Measurements from ENCODE around the gene RAMAC.

RAMAC gene

DNA sequence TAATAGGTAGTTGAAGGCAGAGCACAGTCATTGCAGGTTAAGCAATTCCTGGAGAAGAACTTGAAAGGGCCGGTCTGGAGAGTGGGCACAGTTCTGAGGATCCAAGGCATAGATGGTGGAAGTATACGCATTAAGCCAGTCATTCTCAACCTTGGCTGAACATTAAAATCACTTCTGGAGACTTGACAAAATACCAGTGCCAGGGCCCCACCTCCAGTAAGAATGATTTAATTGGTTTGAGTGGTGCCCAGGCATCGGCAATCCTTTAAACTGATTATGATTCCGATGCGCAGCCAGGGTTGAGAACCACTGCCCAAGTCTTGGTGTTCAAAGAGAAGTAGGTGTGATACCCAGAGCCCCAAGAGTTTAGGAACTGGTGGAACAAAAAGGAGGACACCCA, 26.6 kb upstream of the RAMAC start:
- TF ChIP-seq TAF1 (IDR thresholded peaks at IDR 0.05; ENCODE audit: low read depth), result no peak
- TF ChIP-seq FOXM1 (IDR thresholded peaks at IDR 0.05; ENCODE audit: borderline replicate concordance, low read depth), result no peak
- TF ChIP-seq ZBTB7A (IDR thresholded peaks at IDR 0.05; ENCODE audit: low read depth), result no peak
- TF ChIP-seq TCF12 (IDR thresholded peaks at IDR 0.05; ENCODE audit: low read depth), result no peak
- TF ChIP-seq, protein P1, sequence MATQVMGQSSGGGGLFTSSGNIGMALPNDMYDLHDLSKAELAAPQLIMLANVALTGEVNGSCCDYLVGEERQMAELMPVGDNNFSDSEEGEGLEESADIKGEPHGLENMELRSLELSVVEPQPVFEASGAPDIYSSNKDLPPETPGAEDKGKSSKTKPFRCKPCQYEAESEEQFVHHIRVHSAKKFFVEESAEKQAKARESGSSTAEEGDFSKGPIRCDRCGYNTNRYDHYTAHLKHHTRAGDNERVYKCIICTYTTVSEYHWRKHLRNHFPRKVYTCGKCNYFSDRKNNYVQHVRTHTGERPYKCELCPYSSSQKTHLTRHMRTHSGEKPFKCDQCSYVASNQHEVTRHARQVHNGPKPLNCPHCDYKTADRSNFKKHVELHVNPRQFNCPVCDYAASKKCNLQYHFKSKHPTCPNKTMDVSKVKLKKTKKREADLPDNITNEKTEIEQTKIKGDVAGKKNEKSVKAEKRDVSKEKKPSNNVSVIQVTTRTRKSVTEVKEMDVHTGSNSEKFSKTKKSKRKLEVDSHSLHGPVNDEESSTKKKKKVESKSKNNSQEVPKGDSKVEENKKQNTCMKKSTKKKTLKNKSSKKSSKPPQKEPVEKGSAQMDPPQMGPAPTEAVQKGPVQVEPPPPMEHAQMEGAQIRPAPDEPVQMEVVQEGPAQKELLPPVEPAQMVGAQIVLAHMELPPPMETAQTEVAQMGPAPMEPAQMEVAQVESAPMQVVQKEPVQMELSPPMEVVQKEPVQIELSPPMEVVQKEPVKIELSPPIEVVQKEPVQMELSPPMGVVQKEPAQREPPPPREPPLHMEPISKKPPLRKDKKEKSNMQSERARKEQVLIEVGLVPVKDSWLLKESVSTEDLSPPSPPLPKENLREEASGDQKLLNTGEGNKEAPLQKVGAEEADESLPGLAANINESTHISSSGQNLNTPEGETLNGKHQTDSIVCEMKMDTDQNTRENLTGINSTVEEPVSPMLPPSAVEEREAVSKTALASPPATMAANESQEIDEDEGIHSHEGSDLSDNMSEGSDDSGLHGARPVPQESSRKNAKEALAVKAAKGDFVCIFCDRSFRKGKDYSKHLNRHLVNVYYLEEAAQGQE (IDR thresholded peaks at IDR 0.05; ENCODE audit: low read depth), result no peak
- no peak for TF ChIP-seq CREB1 (IDR thresholded peaks at IDR 0.05; ENCODE audit: low read depth)
- TF ChIP-seq EGR1 (IDR thresholded peaks at IDR 0.05), result no peak
- no peak for TF ChIP-seq TEAD4 (IDR thresholded peaks at IDR 0.05)
- TF ChIP-seq YY1 (IDR thresholded peaks at IDR 0.05; ENCODE audit: low read depth), result no peak
- no peak for TF ChIP-seq CEBPB (IDR thresholded peaks at IDR 0.05)
- TF ChIP-seq, protein P2, sequence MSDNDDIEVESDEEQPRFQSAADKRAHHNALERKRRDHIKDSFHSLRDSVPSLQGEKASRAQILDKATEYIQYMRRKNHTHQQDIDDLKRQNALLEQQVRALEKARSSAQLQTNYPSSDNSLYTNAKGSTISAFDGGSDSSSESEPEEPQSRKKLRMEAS (IDR thresholded peaks at IDR 0.05), result no peak
- TF ChIP-seq, protein P3, sequence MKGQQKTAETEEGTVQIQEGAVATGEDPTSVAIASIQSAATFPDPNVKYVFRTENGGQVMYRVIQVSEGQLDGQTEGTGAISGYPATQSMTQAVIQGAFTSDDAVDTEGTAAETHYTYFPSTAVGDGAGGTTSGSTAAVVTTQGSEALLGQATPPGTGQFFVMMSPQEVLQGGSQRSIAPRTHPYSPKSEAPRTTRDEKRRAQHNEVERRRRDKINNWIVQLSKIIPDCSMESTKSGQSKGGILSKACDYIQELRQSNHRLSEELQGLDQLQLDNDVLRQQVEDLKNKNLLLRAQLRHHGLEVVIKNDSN (IDR thresholded peaks at IDR 0.05), result no peak
- no peak for TF ChIP-seq EP300 (IDR thresholded peaks at IDR 0.05; ENCODE audit: borderline replicate concordance)
- no peak for TF ChIP-seq NFIC (IDR thresholded peaks at IDR 0.05)
- TF ChIP-seq RAD21 (IDR thresholded peaks at IDR 0.05; ENCODE audit: low read depth), result no peak

DNA sequence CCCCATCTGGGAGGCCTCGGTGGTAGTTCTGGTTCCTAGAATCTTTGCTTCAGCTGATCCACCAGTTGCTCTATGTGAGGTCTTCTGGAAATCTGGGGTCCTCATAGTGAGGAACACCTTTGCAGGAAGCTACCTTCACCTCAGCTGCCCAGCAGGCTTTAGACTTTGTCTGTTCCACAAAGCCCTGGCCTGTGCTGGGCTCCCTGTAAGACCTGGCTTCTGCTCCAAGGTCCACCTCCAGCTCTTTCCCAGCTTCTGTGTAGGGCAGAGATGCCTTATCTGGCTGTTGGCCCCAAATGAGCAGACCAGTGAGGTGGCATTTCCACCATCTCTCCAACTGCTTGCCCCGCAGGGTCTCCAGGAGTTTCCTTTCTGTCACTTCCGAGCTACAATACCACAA, 25.2 kb upstream of the RAMAC start:
- TF ChIP-seq YY1 (IDR thresholded peaks at IDR 0.05; ENCODE audit: low read depth) (no peak), EP300 (IDR thresholded peaks at IDR 0.05; ENCODE audit: borderline replicate concordance) (no peak), CREB1 (IDR thresholded peaks at IDR 0.05; ENCODE audit: low read depth) (no peak), TCF12 (IDR thresholded peaks at IDR 0.05; ENCODE audit: low read depth) (no peak), NFIC (IDR thresholded peaks at IDR 0.05) (no peak), FOXM1 (IDR thresholded peaks at IDR 0.05; ENCODE audit: borderline replicate concordance, low read depth) (no peak)
- TF ChIP-seq, protein P3 (IDR thresholded peaks at IDR 0.05), result no peak

DNA sequence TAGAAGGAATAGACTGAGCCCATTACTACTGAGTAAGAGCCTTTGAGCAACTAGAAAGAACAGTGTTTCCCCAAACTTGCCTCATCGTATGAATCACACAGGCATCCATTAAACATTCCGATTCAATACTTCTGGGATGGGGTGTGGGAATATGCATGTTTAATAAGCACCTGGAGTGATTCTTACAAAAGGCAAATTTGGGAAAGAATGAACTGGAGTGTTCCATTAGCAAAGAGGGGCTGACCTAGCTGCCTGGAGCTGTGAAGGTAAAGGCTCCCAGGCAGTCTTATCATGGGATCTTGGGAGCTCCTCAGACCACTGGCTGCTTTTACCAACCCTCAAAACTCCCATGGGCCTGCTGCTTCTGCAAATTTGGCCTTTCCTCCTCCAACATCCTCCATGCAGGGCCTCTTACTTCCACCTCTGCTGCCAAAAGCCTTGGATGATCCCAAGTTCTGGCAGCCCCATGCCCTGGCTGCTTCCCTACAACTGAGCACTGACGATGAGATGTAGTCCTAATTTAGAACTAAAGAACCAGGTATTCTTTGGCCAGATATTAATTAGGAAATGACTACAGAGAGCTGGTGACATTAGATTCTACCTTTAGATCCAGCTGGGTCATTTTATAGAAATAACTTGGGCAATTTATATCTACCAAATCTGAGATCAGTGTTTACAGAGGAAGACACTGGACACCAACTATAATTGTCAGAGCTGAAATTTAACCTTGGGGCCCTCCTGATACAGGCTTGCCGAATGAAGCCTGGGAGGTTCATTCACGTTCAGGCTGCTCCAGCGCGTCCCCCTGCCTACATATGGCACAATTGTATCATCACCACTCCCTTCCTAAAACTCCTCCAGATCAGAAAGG, 22.3 kb upstream of the RAMAC start:
- TF ChIP-seq NFIC (IDR thresholded peaks at IDR 0.05) (no peak), ZBTB7A (IDR thresholded peaks at IDR 0.05; ENCODE audit: low read depth) (no peak), CREB1 (IDR thresholded peaks at IDR 0.05; ENCODE audit: low read depth) (no peak), YY1 (IDR thresholded peaks at IDR 0.05; ENCODE audit: low read depth) (no peak)

DNA sequence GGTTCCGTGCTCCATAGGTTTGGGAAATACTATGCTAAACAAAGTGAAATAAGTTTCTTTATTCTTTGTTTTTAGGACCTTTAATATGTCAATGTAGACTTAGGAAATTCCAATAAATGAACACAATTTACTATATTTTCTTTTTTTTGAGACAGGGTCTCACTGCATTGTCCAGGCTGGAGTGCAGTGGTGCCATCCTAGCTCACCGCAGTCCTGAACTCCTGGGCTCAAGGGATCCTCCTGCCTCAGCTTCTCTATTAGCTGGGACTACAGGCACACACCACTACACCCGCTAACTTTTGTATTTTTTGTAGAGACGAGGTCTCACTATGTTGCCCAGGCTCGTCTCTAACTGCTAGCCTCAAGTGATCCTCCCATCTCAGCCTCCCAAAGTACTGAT, 21.1 kb upstream of the RAMAC start:
- TF ChIP-seq, protein P3 (IDR thresholded peaks at IDR 0.05), result no peak
- TF ChIP-seq TEAD4 (IDR thresholded peaks at IDR 0.05) (no peak), RAD21 (IDR thresholded peaks at IDR 0.05; ENCODE audit: low read depth) (no peak), TAF1 (IDR thresholded peaks at IDR 0.05; ENCODE audit: low read depth) (no peak), CEBPB (IDR thresholded peaks at IDR 0.05) (no peak), CREB1 (IDR thresholded peaks at IDR 0.05; ENCODE audit: low read depth) (no peak), NFIC (IDR thresholded peaks at IDR 0.05) (no peak), FOXM1 (IDR thresholded peaks at IDR 0.05; ENCODE audit: borderline replicate concordance, low read depth) (no peak)
- TF ChIP-seq, protein P1 (IDR thresholded peaks at IDR 0.05; ENCODE audit: low read depth), result no peak
- TF ChIP-seq, protein P2 (IDR thresholded peaks at IDR 0.05), result no peak

DNA sequence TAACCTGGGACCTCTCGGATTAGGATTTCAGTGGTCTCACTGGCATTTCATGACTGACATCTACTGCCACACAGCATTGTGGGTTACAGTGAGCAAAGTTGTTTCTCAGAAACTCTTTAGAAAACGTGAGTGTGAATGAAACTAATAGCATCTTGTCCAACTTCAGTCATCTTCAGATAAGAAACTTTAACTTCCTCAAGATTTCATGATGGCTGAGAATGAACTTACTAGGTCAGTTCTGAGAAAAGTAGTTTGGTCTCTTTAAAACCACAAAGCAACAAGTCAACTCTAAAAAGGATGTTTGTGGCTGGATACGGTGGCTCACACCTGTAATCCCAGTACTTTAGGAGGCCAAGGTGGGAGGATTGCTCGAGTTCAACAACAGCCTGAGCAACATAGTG, 19.3 kb upstream of the RAMAC start:
- TF ChIP-seq ZBTB7A (IDR thresholded peaks at IDR 0.05; ENCODE audit: low read depth), result no peak
- TF ChIP-seq, protein P3 (IDR thresholded peaks at IDR 0.05), result no peak
- no peak for TF ChIP-seq EGR1 (IDR thresholded peaks at IDR 0.05)
- no peak for TF ChIP-seq CEBPB (IDR thresholded peaks at IDR 0.05)
- no peak for TF ChIP-seq TCF12 (IDR thresholded peaks at IDR 0.05; ENCODE audit: low read depth)
- no peak for TF ChIP-seq FOXM1 (IDR thresholded peaks at IDR 0.05; ENCODE audit: borderline replicate concordance, low read depth)
- TF ChIP-seq CREB1 (IDR thresholded peaks at IDR 0.05; ENCODE audit: low read depth), result no peak
- no peak for TF ChIP-seq EP300 (IDR thresholded peaks at IDR 0.05; ENCODE audit: borderline replicate concordance)
- TF ChIP-seq, protein P2 (IDR thresholded peaks at IDR 0.05), result no peak
- no peak for TF ChIP-seq RAD21 (IDR thresholded peaks at IDR 0.05; ENCODE audit: low read depth)
- TF ChIP-seq NFIC (IDR thresholded peaks at IDR 0.05), result no peak
- TF ChIP-seq YY1 (IDR thresholded peaks at IDR 0.05; ENCODE audit: low read depth), result no peak
- no peak for TF ChIP-seq TAF1 (IDR thresholded peaks at IDR 0.05; ENCODE audit: low read depth)
- TF ChIP-seq TEAD4 (IDR thresholded peaks at IDR 0.05), result no peak
- TF ChIP-seq, protein P1 (IDR thresholded peaks at IDR 0.05; ENCODE audit: low read depth), result no peak

Measured in Ishikawa (cell line).